Measurements from ENCODE around the gene RASGRF1.

DNA sequence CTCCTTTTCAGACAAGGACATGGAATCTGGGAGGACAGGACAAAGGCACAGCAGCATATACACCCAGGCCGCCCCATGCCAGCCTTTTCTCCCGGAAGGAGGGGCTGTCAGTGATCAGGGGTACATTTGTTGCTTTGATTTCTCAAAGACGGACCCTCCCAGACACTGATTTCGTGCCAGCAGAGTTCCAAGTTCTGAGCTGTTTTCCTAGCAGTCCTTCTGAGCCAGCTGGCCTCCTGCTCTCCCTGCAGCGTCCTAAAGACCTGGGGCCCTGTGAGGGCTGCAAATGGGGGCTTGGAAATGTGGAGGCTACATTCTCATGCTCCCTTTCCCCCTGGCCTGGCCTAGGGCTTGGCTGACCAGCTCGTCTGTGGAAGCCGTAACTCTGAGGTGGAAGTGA, 168.1 kb downstream of the RASGRF1 start:
- TF ChIP-seq POLR2AphosphoS5 (IDR thresholded peaks at IDR 0.05; ENCODE audit: borderline replicate concordance, low read depth, low read length) (no peak), EZH2 (IDR thresholded peaks at IDR 0.05) (no peak), FOXP2 (optimal IDR thresholded peaks at IDR 0.05; ENCODE audit: control extremely low read depth, extremely low read length, insufficient read depth) (no peak)

Data from SK-N-MC (cell line).